Right forelimb (tissue), 1 donor: Measurements from ENCODE around the gene ZNF385B.

Experiments used
- DNase-seq: peaks from one replicate; pipeline ENCODE4 v3.0.0-alpha.2; 2018

The ZNF385B gene

GRCh38 chr2:179619947-179620467 is 241.4 kb downstream of the ZNF385B start:
- DNase-seq: no peak

- no peak for DNase-seq
Measured at GRCh38 chr2:179614121-179614520, 247.3 kb downstream of the ZNF385B start.

- DNase-seq: no peak
Measured at GRCh38 chr2:179613701-179614100, 247.7 kb downstream of the ZNF385B start.

GRCh38 chr2:179613299-179613651 is 248.1 kb downstream of the ZNF385B start:
- no peak for DNase-seq

DNA sequence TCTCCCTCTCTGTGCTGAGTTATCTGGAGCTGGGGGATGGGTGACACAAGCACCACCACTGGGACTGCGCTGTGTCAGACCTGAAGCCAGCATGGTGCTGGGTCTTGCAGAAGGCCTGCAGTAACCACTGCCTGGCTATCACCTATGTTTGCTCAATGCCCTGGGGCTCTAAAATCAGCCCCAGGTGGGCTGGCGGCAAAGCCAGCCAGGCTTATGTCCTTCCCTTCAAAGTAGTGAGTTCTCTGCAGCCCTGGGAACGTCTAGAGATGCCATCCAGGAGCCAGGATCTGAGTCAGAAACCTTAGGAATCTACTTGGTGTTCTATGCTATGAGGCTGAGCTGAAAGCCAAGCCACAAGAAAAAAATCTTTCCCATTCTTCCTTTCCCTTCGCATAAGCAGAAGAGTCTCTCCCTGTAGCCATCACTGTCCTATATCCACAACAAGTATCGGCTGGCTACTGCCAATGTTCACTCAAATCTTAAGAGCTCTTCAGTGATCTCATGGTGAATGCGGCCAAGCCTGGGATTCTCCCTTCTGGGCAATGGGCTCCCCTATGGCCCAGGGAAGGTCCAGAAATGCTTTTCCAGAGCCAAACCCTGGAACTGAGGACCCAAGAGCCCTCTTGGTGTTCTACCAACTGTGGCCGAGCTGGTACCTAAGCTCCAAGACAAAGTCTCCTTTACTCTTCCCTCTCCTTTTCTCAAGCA is 248.7 kb downstream of the ZNF385B start:
- DNase-seq: no peak

- DNase-seq: no peak
Measured at GRCh38 chr2:179612108-179612507, 249.3 kb downstream of the ZNF385B start.

DNA sequence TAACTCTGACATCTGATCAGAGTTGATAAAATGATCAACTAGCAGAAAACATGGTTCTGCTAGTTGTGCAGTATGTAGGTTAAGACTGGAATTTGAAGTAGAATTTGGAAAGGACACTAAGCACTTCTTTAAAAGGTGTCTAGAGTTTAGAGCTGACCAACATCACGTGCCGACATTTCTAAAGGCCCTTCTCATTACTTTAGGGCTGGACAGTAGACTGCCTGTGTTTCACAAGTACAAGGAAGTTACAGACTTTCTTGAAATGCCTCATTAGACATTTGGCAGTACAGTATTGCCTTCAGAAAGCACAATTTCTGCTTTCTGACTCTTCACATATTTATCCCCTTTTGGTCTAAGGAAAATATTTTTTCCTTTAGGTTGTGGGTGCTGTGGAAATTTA is 255.3 kb downstream of the ZNF385B start:
- no peak for DNase-seq

GRCh38 chr2:179605341-179605740 is 256.1 kb downstream of the ZNF385B start:
- DNase-seq: no peak

DNA sequence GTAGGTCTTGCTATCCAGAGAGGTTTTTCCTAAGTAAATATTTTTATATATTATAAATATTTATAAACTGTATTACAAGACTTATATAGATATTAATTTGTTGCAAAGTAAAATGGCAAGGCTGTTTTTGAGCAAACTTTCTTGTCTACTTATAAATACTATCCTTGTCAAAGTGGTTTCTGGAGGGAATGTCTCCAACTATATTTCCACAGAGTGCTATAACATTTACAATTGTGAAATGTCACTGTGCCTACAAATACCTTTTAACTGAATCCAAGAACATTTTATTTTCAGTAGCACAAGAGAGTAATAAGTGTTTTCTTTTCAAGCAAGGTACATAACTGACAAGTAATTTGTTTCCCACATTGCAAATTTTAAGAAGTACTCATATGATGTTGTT is 256.8 kb downstream of the ZNF385B start:
- no peak for DNase-seq

GRCh38 chr2:179602452-179602851 is 259.0 kb downstream of the ZNF385B start:
- no peak for DNase-seq

DNA sequence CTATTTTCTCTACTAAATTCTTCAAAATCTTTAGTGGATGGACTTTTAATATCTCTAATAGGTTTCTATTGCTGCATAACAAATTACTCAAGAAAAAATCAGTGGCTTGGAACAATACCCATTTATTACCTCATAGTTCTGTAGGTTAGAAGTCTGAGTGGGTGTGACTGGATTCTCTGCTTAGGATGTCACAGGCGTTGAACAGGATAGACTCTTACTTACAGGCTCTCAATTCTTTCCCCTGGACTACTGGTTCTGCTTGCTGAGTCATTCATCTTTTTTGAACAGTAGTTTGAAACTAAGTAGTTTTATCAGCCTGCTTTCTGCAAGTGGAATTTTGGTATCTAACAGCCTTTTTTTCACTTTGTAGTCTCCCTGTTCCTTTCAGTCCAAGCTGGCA is 265.4 kb downstream of the ZNF385B start:
- DNase-seq: no peak

- DNase-seq: no peak
Measured at GRCh38 chr2:179595284-179595683, 266.1 kb downstream of the ZNF385B start.

DNA sequence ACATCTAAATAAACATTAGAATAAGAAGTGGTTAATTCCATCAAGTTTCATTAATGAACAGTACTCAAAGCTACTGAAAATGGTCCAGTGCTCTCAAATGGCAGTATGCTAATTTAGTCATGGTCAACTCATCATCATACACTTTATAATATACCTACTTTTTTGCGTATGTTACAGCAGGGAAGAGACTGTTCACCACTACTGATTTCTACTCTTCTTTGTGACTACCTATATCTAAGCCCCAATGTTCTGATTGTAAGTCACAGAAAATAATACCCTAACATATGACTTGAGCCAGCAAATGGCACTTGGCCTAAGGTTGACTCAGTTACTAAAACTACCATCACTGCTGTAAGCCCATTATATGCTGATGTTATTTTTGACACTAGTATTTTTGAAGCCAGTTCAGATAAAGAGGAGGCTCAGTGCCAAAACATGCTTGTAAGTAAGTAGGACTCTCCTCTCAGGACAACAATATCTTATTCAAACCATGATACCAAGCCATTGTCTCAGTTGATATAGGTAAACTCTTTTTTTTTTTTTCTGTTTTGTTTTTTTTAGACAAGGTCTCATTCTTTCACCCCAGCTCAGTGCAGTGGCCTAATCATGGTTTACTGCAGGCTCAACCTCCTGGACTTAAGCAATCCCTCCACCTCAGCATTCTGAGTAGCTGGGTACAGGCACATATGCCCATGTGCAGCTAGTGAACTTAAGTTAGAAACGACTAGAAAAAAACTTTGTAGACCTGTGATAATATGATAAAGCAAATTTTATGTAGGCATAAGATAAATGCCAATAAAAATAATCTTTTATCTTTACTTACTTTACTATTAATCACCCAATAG is 266.9 kb downstream of the ZNF385B start:
- no peak for DNase-seq

DNA sequence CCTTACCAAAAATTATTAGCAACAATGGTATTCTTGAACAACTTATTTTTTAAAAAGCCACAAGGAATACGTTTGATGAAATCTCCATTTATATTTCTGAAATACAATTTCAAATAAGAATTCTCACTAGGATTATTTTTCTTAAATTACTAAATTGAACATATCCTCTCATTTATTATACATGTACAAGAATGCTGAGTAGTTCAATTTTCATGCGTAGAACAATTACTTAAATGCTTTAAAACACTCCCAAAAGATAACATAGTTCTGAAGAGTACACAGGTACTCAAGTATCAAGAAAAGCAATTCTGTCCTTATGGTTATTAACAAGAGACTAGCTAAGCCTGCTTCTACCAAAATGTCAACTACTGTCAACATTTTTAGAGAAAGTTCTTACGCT is 268.1 kb downstream of the ZNF385B start:
- DNase-seq: no peak

- no peak for DNase-seq
Measured at GRCh38 chr2:179592167-179592936, 269.1 kb downstream of the ZNF385B start.

DNA sequence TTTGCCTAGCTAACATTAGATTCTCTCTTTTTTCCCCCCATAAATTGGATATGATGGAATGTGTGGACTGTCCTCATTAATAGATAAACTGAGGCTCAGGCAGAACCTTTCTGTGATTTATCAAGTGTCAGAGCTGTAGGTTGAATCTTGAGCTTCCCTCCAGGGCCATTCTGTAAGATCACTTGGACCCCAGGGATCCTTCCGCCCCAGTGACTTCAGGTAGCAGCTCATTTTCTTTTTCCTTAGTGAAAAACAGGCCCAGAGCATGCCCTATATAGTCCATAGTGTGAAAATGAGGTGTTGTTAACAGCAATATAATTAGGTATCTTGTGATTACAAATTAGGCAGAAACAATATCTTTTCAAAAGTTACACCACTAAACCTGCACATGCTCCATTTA is 269.7 kb downstream of the ZNF385B start:
- DNase-seq: no peak

- no peak for DNase-seq
Measured at GRCh38 chr2:179588486-179589145, 272.8 kb downstream of the ZNF385B start.

DNA sequence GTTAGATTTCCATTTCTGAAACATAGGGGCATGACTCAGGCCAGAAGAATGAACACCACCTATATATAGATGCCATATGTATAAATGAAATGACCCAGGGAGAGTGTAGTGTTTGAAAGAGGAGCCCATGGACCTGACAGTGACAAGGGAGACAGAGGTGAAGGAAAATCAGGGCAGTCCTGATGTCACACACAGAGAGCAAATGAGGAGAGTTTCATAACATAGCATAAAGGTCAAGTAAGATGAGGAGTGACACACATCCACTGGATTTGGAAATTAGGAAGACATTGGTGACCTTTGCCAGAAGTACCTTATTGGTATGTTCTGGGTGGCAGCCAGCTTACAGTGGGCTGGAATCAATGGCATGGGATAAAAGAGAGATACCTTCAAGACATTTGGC is 276.7 kb downstream of the ZNF385B start:
- DNase-seq: no peak

DNA sequence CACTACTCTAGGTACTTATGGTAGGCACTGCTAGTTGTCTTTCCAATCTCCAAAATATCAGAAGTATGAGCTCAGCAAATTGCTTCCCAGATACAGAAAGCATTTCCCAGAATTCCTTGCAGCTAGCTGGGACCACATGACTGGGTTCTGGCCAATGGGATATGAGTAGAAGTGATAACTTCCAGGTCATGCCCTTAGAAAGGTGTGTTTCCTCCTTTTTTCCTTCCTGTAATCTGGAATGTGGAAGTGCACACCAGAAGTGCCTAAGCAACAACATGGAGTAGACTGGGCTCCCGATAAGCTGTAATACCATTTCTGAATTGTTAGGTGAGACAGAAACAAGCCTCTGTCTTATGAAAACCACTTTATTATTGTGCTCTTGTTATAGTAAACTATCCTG is 279.8 kb downstream of the ZNF385B start:
- no peak for DNase-seq

DNA sequence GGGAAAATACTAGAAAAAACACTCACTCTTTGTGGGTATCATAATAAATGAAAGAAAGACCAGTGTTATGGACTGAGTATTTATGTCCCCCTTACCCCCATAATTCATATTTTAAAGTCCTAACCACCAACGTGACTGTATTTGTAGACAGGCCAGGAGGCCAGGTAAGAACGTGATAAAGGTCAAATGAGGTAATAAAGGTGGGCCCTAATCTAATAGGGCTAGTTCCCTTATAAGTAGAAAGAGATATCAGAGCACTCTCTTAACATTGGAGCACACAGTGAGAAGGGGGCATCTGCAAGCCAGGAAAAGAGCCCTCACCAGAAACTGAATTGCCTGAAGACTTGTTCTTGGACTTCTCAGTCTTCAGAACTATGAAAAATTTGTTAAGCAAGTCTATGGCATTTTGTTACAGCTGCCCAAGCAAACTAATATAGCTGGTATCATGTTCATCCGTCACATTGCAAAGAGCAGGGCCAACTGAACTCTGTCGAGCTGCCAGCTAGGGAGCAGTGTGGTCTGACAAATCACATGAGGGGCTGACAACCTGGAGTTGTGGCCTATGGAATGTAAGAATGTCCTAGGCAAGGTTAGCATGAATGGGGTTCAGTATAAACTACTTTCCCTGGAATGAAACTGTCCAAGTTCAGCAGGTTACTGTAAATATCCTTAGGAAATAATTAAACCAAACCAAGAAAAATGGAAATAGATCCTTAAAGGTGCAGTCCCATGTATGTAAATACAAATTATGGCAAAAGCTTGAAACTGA is 280.9 kb downstream of the ZNF385B start:
- no peak for DNase-seq

DNA sequence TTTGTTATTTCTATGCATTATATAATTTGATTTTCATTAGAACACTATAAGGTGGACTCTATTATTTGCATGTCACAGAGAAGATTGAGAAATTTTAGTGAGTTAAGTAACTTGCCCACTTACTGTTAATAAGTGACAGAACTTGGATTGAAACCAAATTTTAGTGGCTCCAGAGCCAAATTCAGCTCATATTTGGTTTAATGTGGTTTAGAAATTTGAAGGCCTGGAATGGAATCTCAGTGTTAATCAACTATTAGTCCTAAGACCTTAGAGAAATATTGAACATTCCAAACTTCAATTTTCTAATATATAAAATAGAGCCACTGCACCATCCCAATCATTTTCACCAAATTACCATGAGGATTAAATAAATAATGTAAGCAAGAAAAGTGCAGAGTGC is 281.6 kb downstream of the ZNF385B start:
- no peak for DNase-seq
